ENCODE results near the gene LRIF1. TPM values are rescaled to one million over a fixed set of nuclear protein-coding genes. Genes with fewer than 3 reads are reported as not detected.
"Not testable (repeated sequence)": the region's sequence is repeated elsewhere in the genome, so short reads cannot be mapped to it uniquely, and the experiment has no call there.

LRIF1 gene, protein sequence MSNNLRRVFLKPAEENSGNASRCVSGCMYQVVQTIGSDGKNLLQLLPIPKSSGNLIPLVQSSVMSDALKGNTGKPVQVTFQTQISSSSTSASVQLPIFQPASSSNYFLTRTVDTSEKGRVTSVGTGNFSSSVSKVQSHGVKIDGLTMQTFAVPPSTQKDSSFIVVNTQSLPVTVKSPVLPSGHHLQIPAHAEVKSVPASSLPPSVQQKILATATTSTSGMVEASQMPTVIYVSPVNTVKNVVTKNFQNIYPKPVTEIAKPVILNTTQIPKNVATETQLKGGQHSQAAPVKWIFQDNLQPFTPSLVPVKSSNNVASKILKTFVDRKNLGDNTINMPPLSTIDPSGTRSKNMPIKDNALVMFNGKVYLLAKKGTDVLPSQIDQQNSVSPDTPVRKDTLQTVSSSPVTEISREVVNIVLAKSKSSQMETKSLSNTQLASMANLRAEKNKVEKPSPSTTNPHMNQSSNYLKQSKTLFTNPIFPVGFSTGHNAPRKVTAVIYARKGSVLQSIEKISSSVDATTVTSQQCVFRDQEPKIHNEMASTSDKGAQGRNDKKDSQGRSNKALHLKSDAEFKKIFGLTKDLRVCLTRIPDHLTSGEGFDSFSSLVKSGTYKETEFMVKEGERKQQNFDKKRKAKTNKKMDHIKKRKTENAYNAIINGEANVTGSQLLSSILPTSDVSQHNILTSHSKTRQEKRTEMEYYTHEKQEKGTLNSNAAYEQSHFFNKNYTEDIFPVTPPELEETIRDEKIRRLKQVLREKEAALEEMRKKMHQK
- total RNA-seq (1 to 10 TPM; 6.3 to 6.7 TPM), polyA plus RNA-seq (1 to 10 TPM; 1.5 to 3.4 TPM)
- long read RNA-seq, donor 1, partial matches to known transcripts, result 11 of 22 reads
- long read RNA-seq, donor 1, other reads (novel, unspliced or antisense), result 5 of 22 reads
- long read RNA-seq, donor 2, partial matches to known transcripts, result 0 of 4 reads
- long read RNA-seq, donor 2, other reads (novel, unspliced or antisense), result 1 of 4 reads

DNA sequence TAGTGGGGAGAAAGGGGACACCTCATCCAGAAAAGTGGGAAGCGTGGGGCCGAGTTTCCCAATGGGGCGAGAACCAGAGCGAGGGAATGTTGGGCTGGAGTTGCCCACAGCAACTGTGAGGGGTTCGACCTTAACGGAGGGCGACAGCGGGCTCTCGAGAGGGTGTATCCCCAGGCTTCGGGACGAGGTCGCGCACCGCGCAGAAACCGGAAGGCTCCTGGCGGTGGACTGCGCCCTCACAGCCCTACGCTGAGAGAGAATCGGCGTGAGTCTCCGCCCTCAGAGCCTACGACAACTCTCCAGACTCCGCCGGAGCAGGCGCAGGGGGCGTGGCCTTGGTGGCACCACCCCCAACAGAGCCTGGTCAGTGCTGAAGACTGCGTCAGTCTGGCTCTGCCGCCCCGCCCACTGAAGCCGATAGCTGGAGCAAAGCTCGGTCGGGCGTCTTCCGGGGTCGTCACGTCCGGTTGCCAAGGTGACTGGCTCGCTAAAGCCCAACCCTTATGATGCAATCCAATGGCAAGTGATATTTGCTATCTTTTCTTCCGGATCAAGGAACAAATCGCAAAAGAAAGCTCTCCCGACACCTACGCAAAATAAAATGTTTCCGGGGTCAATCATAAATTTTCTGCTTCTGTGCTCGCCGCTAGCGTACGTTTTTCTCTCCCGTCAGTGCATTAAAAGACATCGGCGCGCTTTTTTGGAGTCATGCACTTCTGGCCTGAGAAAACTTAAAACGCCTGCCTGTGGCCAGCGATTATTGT is at the start of gene LRIF1:
Gene LRIF1 (minus strand): TSS at position 232 of the 764 bp plus-strand sequence. CDS start 234 bp downstream, outside the sequence.
- Histone ChIP-seq H3K4me3 (ENCODE audit: low read length in 2 of 2) (peak within 1 kb of the TSS; percentile 56 to 65), H3K9me3 (ENCODE audit: control insufficient read depth, low read length) (peaks cover 2% of the 10 kb centered on the region), H3K4me1 (ENCODE audit: control insufficient read depth in 1 of 2, insufficient read depth in 2 of 2, low read length in 2 of 2) (no peaks in the 10 kb centered on the region), H3K27me3 (ENCODE audit: control insufficient read depth in 1 of 2, insufficient read depth in 2 of 2, low read length in 1 of 2) (no peaks in the 10 kb centered on the region), H3K27ac (ENCODE audit: low read depth in 1 of 2, low read length in 2 of 2) (peak within 1 kb of the TSS in 1 of 2 donors; percentile 24), H3K36me3 (ENCODE audit: control insufficient read depth in 1 of 2, insufficient read depth in 2 of 2, low read length in 1 of 2) (no peaks in the 10 kb centered on the region)
- intact Hi-C loops (cut with DNase I), result no loop called here
- 2% methylated on average over 53 to 54 of the region's 54 CpGs for WGBS, 2 donors
- DNase-seq (peak; percentile 100), ATAC-seq (ENCODE audit: low FRiP score) (peak; percentile 100)

DNA sequence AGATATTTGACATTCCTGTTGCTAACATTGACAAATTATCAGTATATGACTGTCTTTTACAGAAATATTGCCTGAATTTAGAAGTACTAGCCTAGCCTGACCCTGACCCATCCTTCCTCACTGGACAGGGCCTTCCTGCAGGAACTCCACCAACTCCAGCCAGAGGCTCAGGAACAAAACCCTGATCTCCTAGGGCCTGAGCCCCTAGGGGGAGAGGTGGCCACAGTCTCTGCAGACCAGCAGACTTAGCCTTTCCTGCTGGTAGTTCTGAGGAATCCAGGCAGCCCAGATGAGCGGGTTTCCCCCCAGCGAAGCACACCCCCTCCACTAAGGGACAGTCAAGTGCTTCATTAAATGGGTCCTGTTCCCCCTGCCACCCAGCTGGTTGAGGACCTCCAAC is 44.3 kb upstream of the LRIF1 start:
- DNase-seq (no peak), ATAC-seq (ENCODE audit: low FRiP score) (no peak)
- intact Hi-C loops (cut with DNase I), result no loop called here
- H3K27me3 ChIP-seq (ENCODE audit: control insufficient read depth in 1 of 2, insufficient read depth in 2 of 2, low read length in 1 of 2), result no peaks in the 10 kb centered on the region
- H3K4me1 ChIP-seq (ENCODE audit: control insufficient read depth in 1 of 2, insufficient read depth in 2 of 2, low read length in 2 of 2), result no peaks in the 10 kb centered on the region
- H3K9me3 ChIP-seq (ENCODE audit: control insufficient read depth, low read length), result no peaks in the 10 kb centered on the region
- no peak overlapping the region for H3K4me3 ChIP-seq (ENCODE audit: low read length in 2 of 2)
- no peaks in the 10 kb centered on the region for H3K36me3 ChIP-seq (ENCODE audit: control insufficient read depth in 1 of 2, insufficient read depth in 2 of 2, low read length in 1 of 2)
- WGBS, 2 donors, result 71 to 83% methylated on average over 2 of the region's 2 CpGs
- no peak overlapping the region for H3K27ac ChIP-seq (ENCODE audit: low read depth in 1 of 2, low read length in 2 of 2)

DNA sequence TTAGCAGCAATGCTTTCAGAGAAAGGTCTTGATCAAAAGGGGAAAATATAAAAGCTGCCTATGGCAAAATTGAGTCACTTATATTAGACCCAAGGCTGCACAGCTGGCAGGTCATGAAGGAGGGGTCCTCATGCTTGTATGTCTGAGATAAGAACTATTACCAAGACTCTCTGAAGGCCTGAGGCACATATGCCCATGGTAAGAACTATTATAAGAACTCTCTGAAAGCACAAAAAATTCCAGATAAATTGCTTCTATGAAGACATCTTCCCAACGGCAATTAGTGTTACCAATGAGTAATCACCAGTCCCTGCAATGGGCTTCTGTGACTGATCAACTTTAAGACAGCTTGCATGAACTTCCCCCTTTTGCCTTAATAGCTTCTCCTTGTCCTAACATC is 42.8 kb upstream of the LRIF1 start:
- Histone ChIP-seq H3K27ac (ENCODE audit: low read depth in 1 of 2, low read length in 2 of 2) (no peak overlapping the region), H3K9me3 (ENCODE audit: control insufficient read depth, low read length) (peaks cover 2% of the 10 kb centered on the region), H3K4me1 (ENCODE audit: control insufficient read depth in 1 of 2, insufficient read depth in 2 of 2, low read length in 2 of 2) (no peaks in the 10 kb centered on the region), H3K4me3 (ENCODE audit: low read length in 2 of 2) (no peak overlapping the region), H3K36me3 (ENCODE audit: control insufficient read depth in 1 of 2, insufficient read depth in 2 of 2, low read length in 1 of 2) (no peaks in the 10 kb centered on the region), H3K27me3 (ENCODE audit: control insufficient read depth in 1 of 2, insufficient read depth in 2 of 2, low read length in 1 of 2) (no peaks in the 10 kb centered on the region)
- intact Hi-C loops (cut with DNase I), result no loop called here
- DNase-seq (no peak), ATAC-seq (ENCODE audit: low FRiP score) (no peak)
- 82 to 88% methylated on average over 1 of the region's 1 CpG for WGBS, 2 donors

DNA sequence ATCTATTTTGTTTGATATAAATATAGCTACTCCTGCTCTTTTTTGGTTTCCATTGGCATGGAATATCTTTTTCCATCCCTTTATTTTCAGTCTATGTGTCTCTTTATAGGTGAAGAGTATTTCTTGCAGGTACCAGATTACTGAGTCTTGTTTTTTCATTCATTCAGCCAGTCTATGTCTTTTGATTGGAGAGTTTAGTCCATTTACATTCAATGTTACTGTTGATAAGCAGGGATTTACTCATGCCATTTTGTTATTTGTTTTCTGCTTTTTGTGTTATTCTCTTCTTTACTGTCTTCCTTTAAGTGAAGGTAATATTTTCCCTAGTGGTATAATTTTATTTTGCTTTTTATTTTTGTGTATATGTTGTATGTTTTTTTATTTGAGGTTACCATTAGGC is 35.9 kb upstream of the LRIF1 start:
- H3K27me3 ChIP-seq (ENCODE audit: control insufficient read depth in 1 of 2, insufficient read depth in 2 of 2, low read length in 1 of 2); H3K36me3 ChIP-seq (ENCODE audit: control insufficient read depth in 1 of 2, insufficient read depth in 2 of 2, low read length in 1 of 2); H3K9me3 ChIP-seq (ENCODE audit: control insufficient read depth, low read length); H3K4me1 ChIP-seq (ENCODE audit: control insufficient read depth in 1 of 2, insufficient read depth in 2 of 2, low read length in 2 of 2); intact Hi-C loops (cut with DNase I); DNase-seq; ATAC-seq (ENCODE audit: low FRiP score); H3K4me3 ChIP-seq (ENCODE audit: low read length in 2 of 2); H3K27ac ChIP-seq (ENCODE audit: low read depth in 1 of 2, low read length in 2 of 2): not testable (repeated sequence)

DNA sequence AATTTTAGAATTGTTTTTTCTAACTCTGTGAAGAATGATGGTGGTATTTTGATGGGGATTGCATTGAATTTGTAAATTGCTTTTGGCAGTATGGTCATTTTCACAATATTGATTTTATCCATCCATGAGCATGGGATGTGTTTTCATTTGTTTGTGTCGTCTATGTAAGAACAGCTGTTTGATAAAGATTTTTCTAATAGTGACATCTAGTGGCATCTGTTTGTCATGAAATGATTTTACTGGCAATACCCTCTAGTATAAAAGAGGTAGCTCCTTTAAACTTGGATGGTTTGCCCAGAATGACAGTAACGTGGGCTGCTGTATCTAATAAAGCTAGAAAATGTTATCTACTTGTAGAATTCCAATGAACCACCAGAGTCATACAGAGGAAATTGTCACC is 28.6 kb upstream of the LRIF1 start:
- ATAC-seq (ENCODE audit: low FRiP score); H3K27ac ChIP-seq (ENCODE audit: low read depth in 1 of 2, low read length in 2 of 2); H3K36me3 ChIP-seq (ENCODE audit: control insufficient read depth in 1 of 2, insufficient read depth in 2 of 2, low read length in 1 of 2); H3K9me3 ChIP-seq (ENCODE audit: control insufficient read depth, low read length); DNase-seq; H3K4me1 ChIP-seq (ENCODE audit: control insufficient read depth in 1 of 2, insufficient read depth in 2 of 2, low read length in 2 of 2); intact Hi-C loops (cut with DNase I); H3K27me3 ChIP-seq (ENCODE audit: control insufficient read depth in 1 of 2, insufficient read depth in 2 of 2, low read length in 1 of 2); H3K4me3 ChIP-seq (ENCODE audit: low read length in 2 of 2): not testable (repeated sequence)
- 28 to 31% methylated on average over 2 of the region's 2 CpGs for WGBS, 2 donors

DNA sequence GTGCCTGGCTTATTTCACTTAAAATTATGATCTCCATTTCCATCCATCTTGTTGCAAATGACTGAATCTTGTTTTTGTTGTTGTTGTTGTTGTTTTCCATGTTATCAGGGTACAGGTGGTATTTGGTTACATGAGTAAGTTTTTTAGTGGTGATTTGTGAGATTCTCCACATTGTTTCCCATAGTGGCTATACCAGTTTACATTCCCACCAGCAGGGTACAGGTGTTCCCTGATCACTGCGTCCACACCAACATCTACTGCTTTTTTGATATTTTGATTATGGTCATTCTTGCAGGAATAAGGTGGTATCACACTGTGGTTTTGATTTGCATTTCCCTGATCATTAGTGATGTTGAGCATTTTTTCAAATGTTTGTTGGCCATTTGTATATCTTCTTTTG is 27.6 kb upstream of the LRIF1 start:
- H3K4me3 ChIP-seq (ENCODE audit: low read length in 2 of 2); H3K4me1 ChIP-seq (ENCODE audit: control insufficient read depth in 1 of 2, insufficient read depth in 2 of 2, low read length in 2 of 2); H3K27me3 ChIP-seq (ENCODE audit: control insufficient read depth in 1 of 2, insufficient read depth in 2 of 2, low read length in 1 of 2); intact Hi-C loops (cut with DNase I); H3K9me3 ChIP-seq (ENCODE audit: control insufficient read depth, low read length); ATAC-seq (ENCODE audit: low FRiP score); DNase-seq; H3K27ac ChIP-seq (ENCODE audit: low read depth in 1 of 2, low read length in 2 of 2); H3K36me3 ChIP-seq (ENCODE audit: control insufficient read depth in 1 of 2, insufficient read depth in 2 of 2, low read length in 1 of 2): not testable (repeated sequence)
- whole genome bisulfite sequencing, 2 donors, result 78 to 83% methylated on average over 1 of the region's 1 CpG

DNA sequence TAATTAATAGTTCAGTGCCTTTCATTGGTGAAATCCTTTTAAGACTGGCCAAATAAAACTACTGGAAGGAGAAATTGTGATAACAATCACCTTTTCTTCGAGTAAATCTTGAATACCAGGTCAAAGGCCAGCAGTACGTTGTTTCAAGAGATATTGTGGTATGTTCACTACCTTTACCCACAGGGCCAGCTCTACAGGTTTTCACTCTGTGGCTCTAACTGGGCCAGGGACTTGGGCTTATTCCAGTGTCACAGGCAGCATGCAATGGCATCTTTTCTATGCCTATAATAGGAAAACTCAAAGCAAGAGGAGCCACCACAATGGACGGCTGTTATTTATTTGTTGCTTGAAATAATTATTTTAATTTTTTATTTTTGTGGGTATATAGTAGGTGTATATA is 26.8 kb upstream of the LRIF1 start:
- Histone ChIP-seq H3K27ac (ENCODE audit: low read depth in 1 of 2, low read length in 2 of 2) (no peak overlapping the region), H3K9me3 (ENCODE audit: control insufficient read depth, low read length) (peaks cover 2% of the 10 kb centered on the region), H3K27me3 (ENCODE audit: control insufficient read depth in 1 of 2, insufficient read depth in 2 of 2, low read length in 1 of 2) (peaks cover 0 to 1% of the 10 kb centered on the region in 2 donors), H3K4me1 (ENCODE audit: control insufficient read depth in 1 of 2, insufficient read depth in 2 of 2, low read length in 2 of 2) (no peaks in the 10 kb centered on the region), H3K4me3 (ENCODE audit: low read length in 2 of 2) (no peak overlapping the region), H3K36me3 (ENCODE audit: control insufficient read depth in 1 of 2, insufficient read depth in 2 of 2, low read length in 1 of 2) (no peaks in the 10 kb centered on the region)
- ATAC-seq (ENCODE audit: low FRiP score), result no peak
- WGBS, 2 donors, result 71 to 73% methylated on average over 3 of the region's 3 CpGs
- intact Hi-C loops (cut with DNase I), result no loop called here
- no peak for DNase-seq

DNA sequence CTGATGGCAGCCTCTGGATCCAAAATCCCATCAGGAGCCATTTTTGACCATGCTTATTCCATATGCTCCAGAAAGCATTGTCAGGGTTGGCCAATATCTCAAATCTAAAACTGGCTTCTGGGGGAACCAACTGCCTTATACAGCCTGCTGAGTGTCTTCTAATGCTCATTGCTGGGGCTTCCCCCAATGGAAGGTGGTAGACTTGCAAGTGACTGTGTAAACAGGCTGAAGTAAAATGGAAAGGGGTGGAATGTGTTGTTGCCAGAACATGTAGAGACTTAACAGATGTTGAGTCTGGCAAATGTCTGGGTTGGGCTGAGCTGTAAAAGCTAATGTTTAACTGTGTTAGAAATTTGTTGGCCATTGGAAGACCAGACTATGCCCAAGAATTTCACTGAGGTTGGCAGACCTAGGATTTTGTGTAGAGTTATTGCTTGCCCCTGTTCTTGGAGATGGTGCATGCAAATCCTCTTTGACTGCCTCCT is 22.7 kb upstream of the LRIF1 start:
- intact Hi-C loops (cut with DNase I), result loop anchor here in 1 of 2 donors (10.0 kb wide), 1 partner anchor 52 kb away; no protein-coding TSS in a partner anchor
- no peak overlapping the region for H3K27ac ChIP-seq (ENCODE audit: low read depth in 1 of 2, low read length in 2 of 2)
- no peak for DNase-seq
- ATAC-seq (ENCODE audit: low FRiP score), result no peak
- H3K27me3 ChIP-seq (ENCODE audit: control insufficient read depth in 1 of 2, insufficient read depth in 2 of 2, low read length in 1 of 2), result no peaks in the 10 kb centered on the region
- no peaks in the 10 kb centered on the region for H3K36me3 ChIP-seq (ENCODE audit: control insufficient read depth in 1 of 2, insufficient read depth in 2 of 2, low read length in 1 of 2)
- no peaks in the 10 kb centered on the region for H3K4me1 ChIP-seq (ENCODE audit: control insufficient read depth in 1 of 2, insufficient read depth in 2 of 2, low read length in 2 of 2)
- H3K9me3 ChIP-seq (ENCODE audit: control insufficient read depth, low read length), result peaks cover 8% of the 10 kb centered on the region
- no peak overlapping the region for H3K4me3 ChIP-seq (ENCODE audit: low read length in 2 of 2)
